K562 (cell line): Measurements from ENCODE around the gene NYAP2. TPM values are rescaled to one million over a fixed set of nuclear protein-coding genes. Genes with fewer than 3 reads are reported as not detected.

ENCODE experiments used
- ATAC-seq: fragments of 200-7000 bp; cut with Tn5 transposase; 3 replicates; pipeline ENCODE4 v1.9.1; 2020; ENCODE audit warnings: moderate library complexity
- BruUV-seq: library from RNA; stranded (reverse); fragments of 400-500 nt; replicated peaks from 2 replicates; lab custom pipeline; 2021; lab: Mats Ljungman, UMichigan
- CTCF ChIA-PET: fragments of 300-600 bp; formaldehyde crosslinking; extraction: SDS; loops from one replicate; lab custom pipeline; 2021; ENCODE audit warnings: low intra/inter-chr PET ratio; lab: Yijun Ruan, JAX
- POLR2A ChIA-PET: fragments of 300-600, 350-650 bp; sonication (Branson Sonifier 250); formaldehyde crosslinking; extraction: SDS; loops from one replicate; lab custom pipeline; 2021; ENCODE audit warnings: antibody characterized with exemption, inconsistent platforms; lab: Yijun Ruan, JAX
- DNase-seq, 4 experiments: peaks; one replicate each; pipeline versions ENCODE4 v3.0.0 to v3.0.0-alpha.2; 2011 to 2018; ENCODE audit warnings: low spot score in 3 of 4, mixed read lengths in 3 of 4; ENCODE audit errors: extremely low read depth in 1 of 4
- FAIRE-seq: peaks from 2 replicates; lab custom pipeline; 2011; peaks lifted over from hg19 to GRCh38; lab: Jason Lieb, UNC
- H2AFZ ChIP-seq: 2 replicates; pipeline ENCODE4 v1.6.0; 2011; ENCODE audit warnings: low read depth, low read length, control low read depth, inconsistent platforms
- H3K27ac ChIP-seq: fragments of 200-600 bp; 3 replicates; pipeline ENCODE4 v1.8.0; 2011; ENCODE audit warnings: low read depth, mild to moderate bottlenecking, control low read depth, inconsistent platforms, low read length, moderate library complexity, mixed read lengths; ENCODE audit errors: extremely low read depth
- H3K27me3 ChIP-seq, 2 experiments: fragments of 300-600 bp in 1 of 2; 2 replicates in 1 of 2; 3 replicates in 1 of 2; pipeline versions ENCODE4 v1.6.0 to v1.8.0; 2011; ENCODE audit warnings: inconsistent platforms in 2 of 2, low read length in 2 of 2, mild to moderate bottlenecking in 1 of 2, mixed read lengths in 1 of 2, moderate library complexity in 1 of 2; ENCODE audit not compliant: control insufficient read depth in 2 of 2, insufficient read depth in 2 of 2
- H3K36me3 ChIP-seq: fragments of 300-600 bp; 3 replicates; pipeline ENCODE4 v1.8.0; 2011; ENCODE audit warnings: mild to moderate bottlenecking, low read length, inconsistent platforms; ENCODE audit not compliant: control insufficient read depth, insufficient read depth
- H3K4me1 ChIP-seq, 2 experiments: fragments of 200-600 bp in 1 of 2; replicated peaks in 1 of 2; 2 replicates in 1 of 2; 3 replicates in 1 of 2; pipeline versions ENCODE4 v1.5.1 to v1.8.0; 2011; ENCODE audit warnings: inconsistent platforms in 2 of 2, low read length in 2 of 2, mild to moderate bottlenecking in 1 of 2, mixed read lengths in 1 of 2, moderate library complexity in 1 of 2; ENCODE audit not compliant: control insufficient read depth in 2 of 2, insufficient read depth in 2 of 2
- H3K4me2 ChIP-seq: 2 replicates; pipeline ENCODE4 v1.6.1; 2011; ENCODE audit warnings: low read length, control low read depth, inconsistent platforms, mixed read lengths; ENCODE audit not compliant: insufficient read depth
- H3K4me3 ChIP-seq: fragments of 200-600 bp; sonication (generic), shearing (Covaris generic); 2 replicates; pipeline ENCODE4 v1.5.1; 2016; ENCODE audit warnings: control low read depth, inconsistent platforms
- H3K79me2 ChIP-seq: fragments of 200-600 bp; 3 replicates; pipeline ENCODE4 v1.8.0; 2011; ENCODE audit warnings: low read length, inconsistent platforms; ENCODE audit not compliant: control insufficient read depth, insufficient read depth
- H3K9ac ChIP-seq, 2 experiments: 2 replicates each; pipeline versions ENCODE4 v1.6.0 to v1.6.1; 2011; ENCODE audit warnings: low read depth in 2 of 2, low read length in 2 of 2, control low read depth in 1 of 2, inconsistent platforms in 1 of 2, mild to moderate bottlenecking in 1 of 2, mixed read lengths in 1 of 2; ENCODE audit not compliant: insufficient read depth in 1 of 2
- H3K9me1 ChIP-seq: one replicate; pipeline ENCODE4 v1.6.0; 2011; ENCODE audit warnings: inconsistent platforms, mild to moderate bottlenecking, low read length, moderate library complexity; ENCODE audit not compliant: control insufficient read depth, insufficient read depth
- H3K9me3 ChIP-seq: replicated peaks from 2 replicates; pipeline ENCODE4 v1.5.1; 2011; ENCODE audit warnings: low read depth, low read length, inconsistent platforms; ENCODE audit not compliant: control insufficient read depth, insufficient read depth
- H4K20me1 ChIP-seq: replicated peaks from 2 replicates; pipeline ENCODE4 v1.6.1; 2011; ENCODE audit warnings: low read length, inconsistent platforms, mixed read lengths; ENCODE audit not compliant: control insufficient read depth, insufficient read depth
- BHLHE40 ChIP-seq: IDR thresholded peaks from 2 replicates; pipeline ENCODE4 v1.6.1; 2011; ENCODE audit warnings: low read length, improper control_type of control experiment
- BMI1 ChIP-seq: fragments of 150-350 bp; IDR thresholded peaks from 2 replicates; pipeline ENCODE4 v1.6.1; 2014; ENCODE audit warnings: low read length
- FOSL1 ChIP-seq: fragments of 200-800 bp; sonication (Bioruptor generic); conservative IDR thresholded peaks from 2 replicates; pipeline ENCODE4 v1.6.1; 2016; ENCODE audit warnings: missing genetic modification characterization, missing compliant biosample characterization
- IRF1 ChIP-seq: sonication (generic); formaldehyde crosslinking; IDR thresholded peaks from 2 replicates; pipeline ENCODE4 v1.8.0; 2022; ENCODE audit warnings: missing genetic modification reagents, mild to moderate bottlenecking, borderline replicate concordance
- MCM7 ChIP-seq, 2 experiments: fragments of 450-650 bp; IDR thresholded peaks; 2 replicates each; pipeline ENCODE4 v1.6.1; 2016 to 2018
- NFYB ChIP-seq: IDR thresholded peaks from 2 replicates; pipeline ENCODE4 v1.6.1; 2011; ENCODE audit warnings: mild to moderate bottlenecking, moderate library complexity; ENCODE audit not compliant: insufficient read length; ENCODE audit errors: extremely low read depth
- RBM22 ChIP-seq: fragments of 200-400 bp; formaldehyde crosslinking; IDR thresholded peaks from 2 replicates; pipeline ENCODE4 v1.6.1; 2018; ENCODE audit warnings: low read length, low read depth; ENCODE audit not compliant: poor library complexity, severe bottlenecking
- TAF1 ChIP-seq: IDR thresholded peaks from 2 replicates; pipeline ENCODE4 v1.6.1; 2011; ENCODE audit warnings: mild to moderate bottlenecking, low read length, moderate library complexity; ENCODE audit not compliant: insufficient read depth, control insufficient read depth, severe bottlenecking; ENCODE audit errors: extremely low read depth
- ZKSCAN3 ChIP-seq: fragments of 250-450 bp; sonication (Bioruptor Pico); IDR thresholded peaks from 2 replicates; pipeline ENCODE4 v1.4.0; 2020
- ZNF347 ChIP-seq: fragments of 450-650 bp; formaldehyde crosslinking; IDR thresholded peaks from 2 replicates; pipeline ENCODE4 v1.4.0; 2020; ENCODE audit warnings: low read depth, mild to moderate bottlenecking, moderate library complexity
- WGBS: fragments of 100-300 bp; shearing (Covaris generic); methylation state at CpG from one replicate; pipeline ENCODE4 v1.1.6; 2016; ENCODE audit warnings: low coverage, mixed read lengths; ENCODE audit not compliant: insufficient coverage; ENCODE audit errors: missing lambda C conversion rate; 5-methylcytosine and 5-hydroxymethylcytosine counted together
- in situ Hi-C: fragments of 300-500 bp; cut with MboI; formaldehyde crosslinking; loops from 4 replicates; pipeline ENCODE4 v1.15.0; 2018; ENCODE audit warnings: inconsistent platforms, mixed read lengths
- intact Hi-C: fragments of 100-400 bp; cut with micrococcal nuclease; formaldehyde crosslinking; loops from 2 replicates; pipeline ENCODE4 v1.14.2; 2022
- polyA plus RNA-seq, 8 experiments: library from polyadenylated mRNA; depleted of rRNA in 4 of 8; stranded (reverse) in 5 of 8; unstranded in 3 of 8; fragments of >200 nt; fragmentation: Nextera tagmentation in 2 of 8; fragmentation: Illumina TruSeq in 1 of 8; extraction: Ambion mirVana in 2 of 8; extraction: Trizol in 1 of 8; gene quantifications; 2 replicates each; pipeline versions ENCODE4 v1.2.1 to v1.2.3, GENCODE V29; 2011 to 2014; ENCODE audit warnings: inconsistent platforms in 1 of 8, missing spikeins in 1 of 8
- total RNA-seq, 7 experiments: library from RNA; depleted of rRNA in 6 of 7; stranded (reverse); fragments of >200 nt in 6 of 7; fragmentation: Illumina TruSeq in 2 of 7; extraction: Trizol in 2 of 7; gene quantifications; 2 replicates each; pipeline versions ENCODE4 v1.2.1 to v1.2.3, GENCODE V29; 2011 to 2021; ENCODE audit warnings: low replicate concordance in 1 of 7

The NYAP2 gene
- total and polyA plus RNA-seq, 9 of the 15 experiments (the other 6 are each of a cell fraction or from before 2014, with no cell fraction given), result 0.03 to 0.04 (median 0.04) TPM; not detected in 3

GRCh38 chr2:225612636-225613035, 213.1 kb downstream of the NYAP2 start:
- ChIA-PET POLR2A (no interaction called here), CTCF (no interaction called here)
- Histone ChIP-seq H3K9me3 (no peaks in the 10 kb centered on the region), H3K36me3 (no peaks in the 10 kb centered on the region), H3K27me3 (no peaks in the 10 kb centered on the region), H4K20me1 (no peaks in the 10 kb centered on the region), H3K79me2 (no peaks in the 10 kb centered on the region), H3K9ac (no peak overlapping the region), H3K4me3 (no peak overlapping the region), H3K27ac (no peak overlapping the region), H3K4me1 (no peaks in the 10 kb centered on the region; a peak in 1 of 5 replicates), H3K9me1 (no peaks in the 10 kb centered on the region), H3K4me2 (no peak overlapping the region), H2AFZ (no peak overlapping the region; the same call in 1 of the 2 replicates)
- ATAC-seq (no peak), DNase-seq (no peak), FAIRE-seq (no peak)
- intact Hi-C loops (no loop called here), in situ Hi-C loops (no loop called here)
- TF ChIP-seq TAF1 (no peak), RBM22 (no peak)
- BruUV-seq, result no TSS peak
- 20% methylated on average over 1 of the region's 1 CpG for WGBS

- ATAC-seq (no peak), DNase-seq (no peak), FAIRE-seq (no peak)
- H3K27ac ChIP-seq, result no peak overlapping the region
- no peaks in the 10 kb centered on the region for H4K20me1 ChIP-seq
- no peaks in the 10 kb centered on the region for H3K4me1 ChIP-seq
- ChIA-PET CTCF (no interaction called here), POLR2A (no interaction called here)
- H3K4me3 ChIP-seq, result no peak overlapping the region
- H3K36me3 ChIP-seq, result no peaks in the 10 kb centered on the region
- in situ Hi-C loops (no loop called here), intact Hi-C loops (loop anchor here (1.0 kb wide), 1 partner anchor 9 kb away; no protein-coding TSS in a partner anchor)
- H3K27me3 ChIP-seq, result no peaks in the 10 kb centered on the region
- no peaks in the 10 kb centered on the region for H3K79me2 ChIP-seq
- H3K9ac ChIP-seq, result no peak overlapping the region
- H3K9me3 ChIP-seq, result no peaks in the 10 kb centered on the region
- no TSS peak for BruUV-seq
- H3K4me2 ChIP-seq, result no peak overlapping the region
- H2AFZ ChIP-seq, result no peak overlapping the region
- H3K9me1 ChIP-seq, result no peaks in the 10 kb centered on the region
- TF ChIP-seq NFYB (no peak), IRF1 (no peak), BHLHE40 (no peak), FOSL1 (tag) (no peak), BMI1 (no peak), MCM7 (IDR thresholded peaks at IDR 0.05) (no peak), ZKSCAN3 (no peak), ZNF347 (CRISPR knock-in tag) (no peak)
- WGBS, result 10% methylated on average over 2 of the region's 2 CpGs
Observed at GRCh38 chr2:225614915-225615314, 215.4 kb downstream of the NYAP2 start.
